Osteoblast (primary cell): ENCODE results near the gene MCM6. TPM values are rescaled to one million over a fixed set of nuclear protein-coding genes. Genes with fewer than 3 reads are reported as not detected.

ENCODE experiments used
- DNase-seq: peaks from one replicate; pipeline ENCODE4 v3.0.0; 2011; ENCODE audit warnings: low spot score, mixed read lengths; ENCODE audit not compliant: insufficient read length; ENCODE audit errors: missing footprints
- H2AFZ ChIP-seq: 2 replicates; pipeline ENCODE4 v1.6.0; 2011; ENCODE audit warnings: mild to moderate bottlenecking, low read length
- H3K27ac ChIP-seq: 2 replicates; pipeline ENCODE4 v1.5.1; 2011; ENCODE audit warnings: mild to moderate bottlenecking, low read depth, low read length, moderate library complexity
- H3K27me3 ChIP-seq: 2 replicates; pipeline ENCODE4 v1.6.0; 2012; ENCODE audit warnings: mild to moderate bottlenecking, control low read depth, inconsistent platforms, low read length, moderate library complexity; ENCODE audit not compliant: insufficient read depth
- H3K36me3 ChIP-seq: 2 replicates; pipeline ENCODE4 v1.5.1; 2011; ENCODE audit warnings: mild to moderate bottlenecking, low read length, control low read depth, moderate library complexity; ENCODE audit not compliant: insufficient read depth
- H3K4me1 ChIP-seq: 2 replicates; pipeline ENCODE4 v1.5.1; 2011; ENCODE audit warnings: mild to moderate bottlenecking, low read length, control low read depth, moderate library complexity; ENCODE audit not compliant: insufficient read depth
- H3K4me2 ChIP-seq: 2 replicates; pipeline ENCODE4 v1.6.0; 2011; ENCODE audit warnings: mild to moderate bottlenecking, low read length; ENCODE audit not compliant: insufficient read depth
- H3K4me3 ChIP-seq: fragments of 200-600 bp; sonication (generic); 3 replicates; pipeline ENCODE4 v1.5.1; 2012; ENCODE audit warnings: mild to moderate bottlenecking, low read length, inconsistent platforms; ENCODE audit not compliant: insufficient read depth
- H3K79me2 ChIP-seq: 2 replicates; pipeline ENCODE4 v1.6.0; 2012; ENCODE audit warnings: mild to moderate bottlenecking, low read length, control low read depth, inconsistent platforms; ENCODE audit not compliant: insufficient read depth
- H3K9me3 ChIP-seq: 2 replicates; pipeline ENCODE4 v1.5.1; 2011; ENCODE audit warnings: low read depth, low read length, control low read depth
- H4K20me1 ChIP-seq: 2 replicates; pipeline ENCODE4 v1.6.0; 2012; ENCODE audit warnings: mild to moderate bottlenecking, low read length, control low read depth; ENCODE audit not compliant: insufficient read depth
- CTCF ChIP-seq: IDR thresholded peaks from 2 replicates; pipeline ENCODE4 v1.5.1; 2011; ENCODE audit warnings: mild to moderate bottlenecking, low read depth, low read length, moderate library complexity; ENCODE audit errors: extremely low read depth
- total RNA-seq: library from RNA; depleted of rRNA; stranded (reverse); fragments of >200 nt; gene quantifications from 2 replicates; pipeline ENCODE4 v1.2.3, GENCODE V29; 2012

MCM6 gene
- total RNA-seq, 1 donor: 14.5 TPM

- Histone ChIP-seq H3K9me3 (no peaks in the 10 kb centered on the region), H3K4me2 (no peak overlapping the region), H3K4me3 (no peak overlapping the region), H3K79me2 (no peaks in the 10 kb centered on the region), H4K20me1 (no peaks in the 10 kb centered on the region), H3K36me3 (peaks cover 18% of the 10 kb centered on the region), H3K27ac (no peak overlapping the region), H2AFZ (no peak overlapping the region), H3K27me3 (no peaks in the 10 kb centered on the region), H3K4me1 (peaks cover 17% of the 10 kb centered on the region)
- DNase-seq: no peak
- no peak for TF ChIP-seq CTCF
These were observed 30.2 kb downstream of the MCM6 start for GRCh38 chr2:135845997-135846396.

- H3K4me1 ChIP-seq: peaks cover 24% of the 10 kb centered on the region
- no peaks in the 10 kb centered on the region for H3K9me3 ChIP-seq
- H3K36me3 ChIP-seq: peaks cover 17% of the 10 kb centered on the region
- no peak for DNase-seq
- no peaks in the 10 kb centered on the region for H4K20me1 ChIP-seq
- TF ChIP-seq CTCF: no peak
- H3K4me2 ChIP-seq: no peak overlapping the region
- H3K27ac ChIP-seq: no peak overlapping the region
- H3K4me3 ChIP-seq: no peak overlapping the region
- no peaks in the 10 kb centered on the region for H3K79me2 ChIP-seq
- H2AFZ ChIP-seq: no peak overlapping the region
- H3K27me3 ChIP-seq: no peaks in the 10 kb centered on the region
These were observed 31.0 kb downstream of the MCM6 start for GRCh38 chr2:135845257-135845656.

GRCh38 chr2:135844301-135844895, 31.8 kb downstream of the MCM6 start:
- no peak for TF ChIP-seq CTCF
- Histone ChIP-seq H3K36me3 (peaks cover 17% of the 10 kb centered on the region), H3K27ac (no peak overlapping the region)

GRCh38 chr2:135843671-135844070, 32.6 kb downstream of the MCM6 start:
- Histone ChIP-seq H3K4me3 (no peak overlapping the region), H3K27me3 (no peaks in the 10 kb centered on the region), H4K20me1 (no peaks in the 10 kb centered on the region), H3K4me2 (no peak overlapping the region), H3K27ac (no peak overlapping the region), H3K9me3 (no peaks in the 10 kb centered on the region), H3K4me1 (peaks cover 39% of the 10 kb centered on the region), H2AFZ (no peak overlapping the region), H3K79me2 (no peaks in the 10 kb centered on the region), H3K36me3 (peaks cover 17% of the 10 kb centered on the region)
- TF ChIP-seq CTCF: no peak
- no peak for DNase-seq

More at GRCh38 chr2:135844301-135844895, 31.8 kb downstream of the MCM6 start:
- Histone ChIP-seq H3K4me1 (peaks cover 33% of the 10 kb centered on the region), H4K20me1 (no peaks in the 10 kb centered on the region), H2AFZ (no peak overlapping the region), H3K4me2 (no peak overlapping the region), H3K27me3 (no peaks in the 10 kb centered on the region), H3K9me3 (no peaks in the 10 kb centered on the region), H3K79me2 (no peaks in the 10 kb centered on the region), H3K4me3 (no peak overlapping the region)
- no peak for DNase-seq
